ENCODE data around the gene MYL6B.
A peak's percentile ranks its signal among the peaks of the same experiment; 100 is the strongest.

The MYL6B gene

GRCh38 chr12:56124133-56124532 lies 28.3 kb upstream of the MYL6B start:
- no peak for DNase-seq

- DNase-seq: no peak
Measured at GRCh38 chr12:56126732-56127239, 25.6 kb upstream of the MYL6B start.

- DNase-seq: no peak
Measured at GRCh38 chr12:56127485-56127887, 24.9 kb upstream of the MYL6B start.

- peak; percentile 99 for DNase-seq
Measured at GRCh38 chr12:56127888-56128669, 24.3 kb upstream of the MYL6B start, which contains the start of gene ESYT1. ESYT1 (plus strand) TSS chr12:56128267; CDS start chr12:56128320, 53 bp downstream.

GRCh38 chr12:56128670-56129205 lies 23.6 kb upstream of the MYL6B start:
- DNase-seq: no peak

- DNase-seq: peak in 1 of 2 experiments; percentile 64
Measured at GRCh38 chr12:56129206-56129941, 23.0 kb upstream of the MYL6B start.

GRCh38 chr12:56129942-56130495 lies 22.4 kb upstream of the MYL6B start:
- DNase-seq: no peak

- DNase-seq: no peak
Measured at GRCh38 chr12:56130876-56131275, 21.5 kb upstream of the MYL6B start.

GRCh38 chr12:56134897-56135296 lies 17.5 kb upstream of the MYL6B start:
- no peak for DNase-seq

- DNase-seq: no peak
Measured at GRCh38 chr12:56137853-56138571, 14.4 kb upstream of the MYL6B start.

- no peak for DNase-seq
Measured at GRCh38 chr12:56141946-56142784, 10.2 kb upstream of the MYL6B start.

GRCh38 chr12:56143217-56143616 lies 9.2 kb upstream of the MYL6B start:
- DNase-seq: no peak

- no peak for DNase-seq
Measured at GRCh38 chr12:56143870-56144269, 8.5 kb upstream of the MYL6B start.

GRCh38 chr12:56145217-56145616 lies 7.2 kb upstream of the MYL6B start:
- no peak for DNase-seq

- no peak for DNase-seq
Measured at GRCh38 chr12:56146492-56147460, 5.6 kb upstream of the MYL6B start.

- DNase-seq: no peak
Measured at GRCh38 chr12:56150563-56150962, 1.8 kb upstream of the MYL6B start.

GRCh38 chr12:56151672-56152131 lies 685 bp upstream of the MYL6B start:
- DNase-seq: peak; percentile 45 to 69

- DNase-seq: no peak
Measured at GRCh38 chr12:56152756-56153677, 630 bp downstream of the MYL6B start.

- DNase-seq: no peak
Measured at GRCh38 chr12:56153678-56154065, 1.3 kb downstream of the MYL6B start.

Data from NCI-H2081 (cell line).